ENCODE data around the gene NCOR1.

NCOR1 gene

DNA sequence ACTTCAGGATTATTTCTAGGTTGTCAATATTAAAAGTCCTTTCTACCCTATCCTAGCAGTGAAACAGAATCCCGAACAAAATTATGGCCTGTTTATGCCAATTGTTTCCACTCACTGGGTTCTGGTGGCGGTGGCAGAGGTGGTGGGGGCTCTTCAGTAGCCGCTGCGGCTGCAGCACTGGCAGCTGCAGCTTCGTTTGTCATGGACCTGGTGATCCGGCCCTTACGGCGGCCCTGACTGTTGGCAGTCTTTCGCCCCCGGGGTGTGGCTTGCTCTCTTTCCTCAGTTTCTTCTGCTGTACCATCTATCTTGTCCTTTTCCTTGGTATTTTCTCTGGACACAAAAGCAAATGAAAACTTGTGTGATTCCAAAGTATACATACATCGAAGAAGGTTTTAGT is 94.4 kb downstream of the NCOR1 start:
- TF ChIP-seq, protein P1, sequence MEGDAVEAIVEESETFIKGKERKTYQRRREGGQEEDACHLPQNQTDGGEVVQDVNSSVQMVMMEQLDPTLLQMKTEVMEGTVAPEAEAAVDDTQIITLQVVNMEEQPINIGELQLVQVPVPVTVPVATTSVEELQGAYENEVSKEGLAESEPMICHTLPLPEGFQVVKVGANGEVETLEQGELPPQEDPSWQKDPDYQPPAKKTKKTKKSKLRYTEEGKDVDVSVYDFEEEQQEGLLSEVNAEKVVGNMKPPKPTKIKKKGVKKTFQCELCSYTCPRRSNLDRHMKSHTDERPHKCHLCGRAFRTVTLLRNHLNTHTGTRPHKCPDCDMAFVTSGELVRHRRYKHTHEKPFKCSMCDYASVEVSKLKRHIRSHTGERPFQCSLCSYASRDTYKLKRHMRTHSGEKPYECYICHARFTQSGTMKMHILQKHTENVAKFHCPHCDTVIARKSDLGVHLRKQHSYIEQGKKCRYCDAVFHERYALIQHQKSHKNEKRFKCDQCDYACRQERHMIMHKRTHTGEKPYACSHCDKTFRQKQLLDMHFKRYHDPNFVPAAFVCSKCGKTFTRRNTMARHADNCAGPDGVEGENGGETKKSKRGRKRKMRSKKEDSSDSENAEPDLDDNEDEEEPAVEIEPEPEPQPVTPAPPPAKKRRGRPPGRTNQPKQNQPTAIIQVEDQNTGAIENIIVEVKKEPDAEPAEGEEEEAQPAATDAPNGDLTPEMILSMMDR (IDR thresholded peaks at IDR 0.05), result no peak

DNA sequence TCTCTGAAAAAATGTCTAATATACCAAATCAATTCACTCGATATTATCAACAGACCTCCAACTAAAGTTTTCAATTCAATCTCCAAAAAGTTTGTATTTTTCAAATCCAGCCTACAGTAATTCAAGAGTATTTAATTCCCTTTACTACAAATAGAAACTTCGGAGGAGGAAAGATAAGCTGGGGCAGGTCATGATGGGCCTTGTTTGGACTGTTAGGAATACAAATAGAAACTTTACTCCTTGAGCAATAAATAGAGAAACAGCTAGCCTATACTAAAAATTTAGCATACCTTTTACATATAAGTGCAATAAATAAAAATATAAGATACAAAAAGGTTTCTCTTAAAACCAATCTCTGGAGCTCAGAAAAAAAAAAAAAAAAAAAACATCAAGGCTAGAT is 98.2 kb downstream of the NCOR1 start:
- TF ChIP-seq, protein P1 (IDR thresholded peaks at IDR 0.05), result no peak

DNA sequence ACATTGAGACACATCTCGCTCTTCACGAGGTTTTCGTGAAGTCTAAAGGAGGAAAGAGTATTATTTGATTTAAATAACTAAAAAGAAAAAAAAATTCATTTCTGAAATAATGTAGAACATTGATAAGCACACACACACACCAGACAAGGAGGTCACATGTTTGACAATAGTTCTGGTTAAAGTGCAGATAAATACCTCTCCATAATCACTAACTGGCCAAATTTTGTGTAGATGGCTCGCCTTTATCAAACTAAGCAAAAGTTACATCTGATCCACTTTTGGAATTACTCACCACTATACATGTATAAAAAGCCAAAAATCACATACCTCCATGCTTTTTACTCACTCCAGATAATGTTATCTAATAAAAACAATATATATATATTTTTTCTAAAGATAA is 106.5 kb downstream of the NCOR1 start:
- TF ChIP-seq, protein P1 (IDR thresholded peaks at IDR 0.05), result no peak

DNA sequence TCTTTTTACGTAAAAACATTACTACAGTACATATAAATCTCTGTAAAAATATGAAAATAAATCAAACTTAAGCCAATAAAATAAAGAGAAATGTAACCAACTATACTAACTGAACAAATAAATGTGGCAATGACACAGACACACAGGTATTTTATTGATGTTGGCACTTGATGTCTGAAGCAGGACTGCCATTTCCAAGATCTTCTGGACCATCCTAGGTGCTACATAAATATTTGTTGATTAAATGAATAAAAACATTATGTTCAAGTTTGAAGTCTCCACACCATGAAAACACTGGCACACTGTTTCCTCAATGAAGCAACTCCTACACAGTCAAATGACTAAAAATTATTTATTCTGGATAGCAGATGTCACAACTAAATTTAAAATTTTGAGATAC is 106.9 kb downstream of the NCOR1 start:
- TF ChIP-seq, protein P1 (IDR thresholded peaks at IDR 0.05), result no peak

DNA sequence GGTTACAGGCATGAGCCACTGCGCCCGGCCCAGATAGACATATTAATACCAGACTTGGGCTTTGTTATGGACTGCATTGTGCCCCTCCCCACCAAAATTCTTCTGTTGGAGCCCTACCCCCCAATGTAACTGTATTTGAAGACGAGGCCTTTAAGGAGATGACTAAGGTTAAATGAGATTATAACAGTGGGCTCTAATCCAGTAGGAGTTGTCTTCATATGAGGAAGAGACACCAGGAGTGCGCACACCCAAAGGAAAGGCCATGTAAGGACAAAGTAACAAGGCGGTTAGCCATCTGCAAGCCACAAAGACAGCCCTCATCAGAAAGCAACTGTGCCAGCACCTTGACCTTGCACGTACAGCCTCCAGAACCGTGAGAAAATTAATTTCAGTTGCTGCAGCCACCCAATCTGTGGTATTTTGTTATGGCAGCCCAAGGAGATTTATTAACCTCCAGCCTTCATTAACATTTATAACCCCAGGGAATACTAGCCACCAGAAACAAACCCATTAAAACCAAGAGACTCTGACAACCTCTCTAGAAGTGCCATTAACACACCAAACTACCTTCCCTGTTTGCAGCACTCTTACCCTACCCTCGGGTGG is 108.1 kb downstream of the NCOR1 start:
- TF ChIP-seq, protein P1 (IDR thresholded peaks at IDR 0.05), result no peak

DNA sequence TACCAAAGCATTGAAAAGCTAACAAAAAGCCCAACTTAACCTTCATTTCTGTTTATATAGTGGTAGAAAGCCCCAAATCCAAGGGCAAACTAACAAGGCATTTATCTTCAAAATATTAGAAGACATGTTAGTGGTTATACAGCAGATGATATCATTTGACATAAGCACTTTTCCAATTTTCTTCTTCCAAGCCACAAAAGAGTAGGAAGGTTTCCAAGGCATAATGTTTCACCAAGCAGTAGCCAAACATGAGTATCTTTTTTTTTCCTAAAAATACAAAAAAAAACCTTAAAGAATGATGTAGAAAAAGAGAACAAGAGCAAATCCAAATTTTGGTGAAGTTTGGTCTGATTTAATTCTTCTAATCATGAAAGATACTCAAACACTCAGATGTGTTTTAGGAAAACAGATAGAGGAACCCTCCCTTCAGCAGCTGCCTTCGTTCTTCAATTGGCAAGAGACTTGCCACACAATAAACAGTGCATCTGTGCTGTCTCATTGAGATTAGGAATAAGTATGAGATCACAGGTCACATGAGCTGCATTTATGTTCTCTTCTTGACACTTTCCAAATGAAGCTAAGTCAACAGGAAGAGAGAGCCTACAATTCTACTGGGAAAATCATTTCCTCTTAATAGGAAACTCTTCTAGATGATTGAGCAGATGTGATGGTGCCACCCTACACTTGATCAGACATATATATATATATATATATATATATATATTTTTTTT is 109.0 kb downstream of the NCOR1 start:
- TF ChIP-seq, protein P1 (IDR thresholded peaks at IDR 0.05), result no peak

DNA sequence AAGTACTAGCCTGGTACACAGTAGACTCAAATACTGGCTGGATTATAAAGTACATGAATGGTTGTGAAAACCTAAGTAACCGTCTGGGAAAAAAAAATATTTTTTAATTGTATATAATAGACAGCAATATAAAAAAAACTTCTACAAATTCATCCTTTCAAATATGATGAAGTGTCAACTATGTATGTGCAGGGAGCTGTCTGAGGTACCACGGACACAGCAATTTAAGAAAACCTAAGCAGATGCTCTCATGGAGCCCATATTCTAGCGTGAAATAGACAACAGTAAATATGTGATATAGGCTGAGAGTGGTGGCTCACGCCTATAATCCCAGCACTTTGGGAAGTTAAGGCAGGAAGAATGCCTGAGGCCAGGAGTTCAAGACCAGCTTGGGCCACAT is 111.1 kb downstream of the NCOR1 start:
- TF ChIP-seq, protein P1 (IDR thresholded peaks at IDR 0.05), result no peak
